HG03280 (cell line): ENCODE data around the gene CEP135.
"Not testable (repeated sequence)": the region's sequence is repeated elsewhere in the genome, so short reads cannot be mapped to it uniquely, and the experiment has no call there.

Experiments used
- ATAC-seq: cut with Tn5 transposase; IDR thresholded peaks from one replicate; pipeline ENCODE4 v1.9.1; 2021; ENCODE audit warnings: mild to moderate bottlenecking, moderate library complexity; ENCODE audit not compliant: unreplicated experiment

CEP135 gene

GRCh38 chr4:56062526-56063145, 113.9 kb downstream of the CEP135 start:
- no peak for ATAC-seq

- ATAC-seq = no peak
These were observed 117.7 kb downstream of the CEP135 start for GRCh38 chr4:56066493-56066892.

GRCh38 chr4:56067826-56068225, 119.1 kb downstream of the CEP135 start:
- no peak for ATAC-seq

GRCh38 chr4:56072730-56073129, 124.0 kb downstream of the CEP135 start:
- ATAC-seq = not testable (repeated sequence)

- ATAC-seq = no peak
These were observed 128.9 kb downstream of the CEP135 start for GRCh38 chr4:56077676-56078075.

- no peak for ATAC-seq
These were observed 130.1 kb downstream of the CEP135 start for GRCh38 chr4:56078866-56079265.

GRCh38 chr4:56080384-56080783, 131.6 kb downstream of the CEP135 start:
- no peak for ATAC-seq

GRCh38 chr4:56082829-56083228, 134.1 kb downstream of the CEP135 start:
- ATAC-seq = no peak
